ENCODE results near the gene GPC3.

GPC3 gene

GRCh38 chrX:133559909-133560308 lies 425.5 kb downstream of the GPC3 start:
- H3K4me1 ChIP-seq (ENCODE audit: insufficient read depth, poor library complexity, severe bottlenecking), result no peaks in the 10 kb centered on the region
- DNase-seq (ENCODE audit: low spot score) (no peak), ATAC-seq (ENCODE audit: low read depth) (no peak)
- no peaks in the 10 kb centered on the region for H3K9me3 ChIP-seq (ENCODE audit: severe bottlenecking)
- H3K36me3 ChIP-seq (ENCODE audit: low read depth), result no peaks in the 10 kb centered on the region
- H3K27ac ChIP-seq (ENCODE audit: poor library complexity, severe bottlenecking), result no peak overlapping the region
- no peak overlapping the region for H3K4me3 ChIP-seq (ENCODE audit: severe bottlenecking)
- no peaks in the 10 kb centered on the region for H3K27me3 ChIP-seq (ENCODE audit: insufficient read depth, poor library complexity, severe bottlenecking)
- no peak for TF ChIP-seq CTCF (IDR thresholded peaks at IDR 0.05; ENCODE audit: poor library complexity, severe bottlenecking)

- Histone ChIP-seq H3K27ac (ENCODE audit: poor library complexity, severe bottlenecking) (no peak overlapping the region), H3K27me3 (ENCODE audit: insufficient read depth, poor library complexity, severe bottlenecking) (no peaks in the 10 kb centered on the region), H3K36me3 (ENCODE audit: low read depth) (no peaks in the 10 kb centered on the region), H3K4me1 (ENCODE audit: insufficient read depth, poor library complexity, severe bottlenecking) (no peaks in the 10 kb centered on the region), H3K4me3 (ENCODE audit: severe bottlenecking) (no peak overlapping the region), H3K9me3 (ENCODE audit: severe bottlenecking) (no peaks in the 10 kb centered on the region)
- ATAC-seq (ENCODE audit: low read depth), result no peak
- no peak for TF ChIP-seq CTCF (IDR thresholded peaks at IDR 0.05; ENCODE audit: poor library complexity, severe bottlenecking)
- no peak for DNase-seq (ENCODE audit: low spot score)
Measured at GRCh38 chrX:133555782-133556458, 429.5 kb downstream of the GPC3 start.

DNA sequence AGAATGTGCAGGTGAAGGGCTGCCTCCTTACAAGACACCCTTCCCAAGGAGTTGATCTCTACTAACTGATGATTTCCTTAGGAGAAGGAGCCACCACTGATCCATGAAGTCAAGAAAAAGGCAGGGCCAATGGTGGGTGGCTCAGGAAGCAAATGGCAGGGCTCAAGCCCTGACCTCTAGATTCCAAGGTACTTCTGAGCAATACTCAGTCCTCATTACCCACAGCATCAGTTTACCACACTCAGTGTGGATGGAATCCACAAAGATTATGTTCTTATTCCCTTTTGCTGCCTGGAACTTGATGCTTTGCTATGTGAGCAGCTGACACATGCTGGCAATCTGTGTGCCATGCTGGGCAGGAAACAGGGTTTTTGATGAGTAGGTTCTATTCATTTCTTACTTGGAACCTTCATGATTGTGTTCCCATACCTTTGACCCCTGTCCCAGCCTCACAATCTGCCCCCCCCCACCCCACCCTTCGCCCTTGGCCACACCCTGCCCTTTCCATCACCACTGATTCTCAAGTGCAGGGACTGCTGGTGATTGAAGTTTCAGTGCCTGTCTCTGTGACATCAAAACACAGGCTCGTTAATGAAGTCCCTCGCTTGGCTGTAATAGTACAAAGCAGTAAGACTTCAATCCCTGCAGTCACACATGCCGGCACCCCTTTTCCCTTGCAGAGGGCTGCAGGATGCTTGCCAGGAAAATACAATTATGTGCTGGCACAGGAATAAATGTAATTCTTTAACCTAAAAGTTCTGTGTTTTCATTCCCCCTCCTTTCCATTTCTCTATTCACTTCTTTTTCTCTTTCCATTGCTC lies 434.5 kb downstream of the GPC3 start:
- ATAC-seq (ENCODE audit: low read depth), result no peak
- no peak for TF ChIP-seq CTCF (IDR thresholded peaks at IDR 0.05; ENCODE audit: poor library complexity, severe bottlenecking)

GRCh38 chrX:133549295-133549933 lies 436.0 kb downstream of the GPC3 start:
- ATAC-seq (ENCODE audit: low read depth) (no peak), DNase-seq (ENCODE audit: low spot score) (no peak)
- H3K36me3 ChIP-seq (ENCODE audit: low read depth), result no peaks in the 10 kb centered on the region
- no peaks in the 10 kb centered on the region for H3K27me3 ChIP-seq (ENCODE audit: insufficient read depth, poor library complexity, severe bottlenecking)
- H3K4me3 ChIP-seq (ENCODE audit: severe bottlenecking), result no peak overlapping the region
- H3K27ac ChIP-seq (ENCODE audit: poor library complexity, severe bottlenecking), result no peak overlapping the region
- no peak for TF ChIP-seq CTCF (IDR thresholded peaks at IDR 0.05; ENCODE audit: poor library complexity, severe bottlenecking)
- H3K9me3 ChIP-seq (ENCODE audit: severe bottlenecking), result no peaks in the 10 kb centered on the region
- H3K4me1 ChIP-seq (ENCODE audit: insufficient read depth, poor library complexity, severe bottlenecking), result peaks cover 2% of the 10 kb centered on the region

More for the DNA sequence above, 434.5 kb downstream of the GPC3 start:
- no peaks in the 10 kb centered on the region for H3K36me3 ChIP-seq (ENCODE audit: low read depth)
- H3K4me3 ChIP-seq (ENCODE audit: severe bottlenecking), result no peak overlapping the region
- H3K4me1 ChIP-seq (ENCODE audit: insufficient read depth, poor library complexity, severe bottlenecking), result no peaks in the 10 kb centered on the region
- no peaks in the 10 kb centered on the region for H3K9me3 ChIP-seq (ENCODE audit: severe bottlenecking)
- DNase-seq (ENCODE audit: low spot score), result no peak
- H3K27ac ChIP-seq (ENCODE audit: poor library complexity, severe bottlenecking), result no peak overlapping the region
- H3K27me3 ChIP-seq (ENCODE audit: insufficient read depth, poor library complexity, severe bottlenecking), result no peaks in the 10 kb centered on the region
